ENCODE measurements around the gene A3GALT2. TPM values are rescaled to one million over a fixed set of nuclear protein-coding genes. Genes with fewer than 3 reads are reported as not detected.

A3GALT2 gene
- total RNA-seq, 1 experiment from 2014 or later = not detected

DNA sequence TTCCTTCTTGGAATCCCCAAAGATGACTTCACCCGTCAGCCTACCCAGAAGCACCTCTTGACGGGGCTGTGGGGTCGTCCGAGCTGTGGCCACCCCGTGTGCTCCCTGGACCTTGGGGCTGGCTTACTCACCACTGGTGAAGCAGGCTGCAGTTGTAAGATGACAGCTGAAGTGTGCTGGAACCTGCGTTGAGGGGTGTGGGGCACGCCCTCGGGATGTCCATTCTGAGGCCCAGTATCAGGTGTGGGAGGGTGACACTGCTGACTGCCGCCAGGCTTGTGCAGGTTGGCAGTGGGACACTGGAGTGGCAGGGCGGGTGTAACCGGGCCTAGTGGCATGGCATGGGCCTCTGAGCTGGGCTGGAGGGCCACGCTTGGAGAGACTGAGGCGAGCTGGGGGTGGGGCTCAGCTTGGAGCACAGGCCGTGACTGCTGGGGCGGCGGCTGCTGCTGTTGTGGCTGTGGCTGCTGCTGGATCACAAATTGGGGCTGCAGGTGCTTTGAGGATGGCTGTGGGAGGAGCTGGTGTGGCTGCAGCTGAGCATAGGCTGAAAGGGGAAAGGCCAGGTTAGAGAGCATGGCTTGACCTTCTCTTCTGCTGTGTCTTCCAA lies 33.9 kb upstream of the A3GALT2 start:
- Mint-ChIP-seq H3K27me3 (ENCODE audit: low read depth) (peaks cover 91% of the 10 kb centered on the region), H3K4me3 (no peak overlapping the region), H3K27ac (no peak overlapping the region), H3K9me3 (peaks cover 4% of the 10 kb centered on the region; the same call in 1 of the 2 replicates), H3K4me1 (peaks cover 11% of the 10 kb centered on the region), H3K36me3 (no peaks in the 10 kb centered on the region)
- POLR2A ChIA-PET = no interaction called here
- TF ChIP-seq SOX15 (CRISPR knock-in tag; IDR thresholded peaks at IDR 0.05) = no peak
- no peak for TF ChIP-seq ZNF396 (CRISPR knock-in tag; IDR thresholded peaks at IDR 0.05; ENCODE audit: borderline replicate concordance)
- TF ChIP-seq, protein P1, sequence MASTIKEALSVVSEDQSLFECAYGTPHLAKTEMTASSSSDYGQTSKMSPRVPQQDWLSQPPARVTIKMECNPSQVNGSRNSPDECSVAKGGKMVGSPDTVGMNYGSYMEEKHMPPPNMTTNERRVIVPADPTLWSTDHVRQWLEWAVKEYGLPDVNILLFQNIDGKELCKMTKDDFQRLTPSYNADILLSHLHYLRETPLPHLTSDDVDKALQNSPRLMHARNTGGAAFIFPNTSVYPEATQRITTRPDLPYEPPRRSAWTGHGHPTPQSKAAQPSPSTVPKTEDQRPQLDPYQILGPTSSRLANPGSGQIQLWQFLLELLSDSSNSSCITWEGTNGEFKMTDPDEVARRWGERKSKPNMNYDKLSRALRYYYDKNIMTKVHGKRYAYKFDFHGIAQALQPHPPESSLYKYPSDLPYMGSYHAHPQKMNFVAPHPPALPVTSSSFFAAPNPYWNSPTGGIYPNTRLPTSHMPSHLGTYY (CRISPR knock-in tag; IDR thresholded peaks at IDR 0.05) = no peak
- no peak for TF ChIP-seq ZNF423 (CRISPR knock-in tag; IDR thresholded peaks at IDR 0.05)
- TF ChIP-seq, protein P2, sequence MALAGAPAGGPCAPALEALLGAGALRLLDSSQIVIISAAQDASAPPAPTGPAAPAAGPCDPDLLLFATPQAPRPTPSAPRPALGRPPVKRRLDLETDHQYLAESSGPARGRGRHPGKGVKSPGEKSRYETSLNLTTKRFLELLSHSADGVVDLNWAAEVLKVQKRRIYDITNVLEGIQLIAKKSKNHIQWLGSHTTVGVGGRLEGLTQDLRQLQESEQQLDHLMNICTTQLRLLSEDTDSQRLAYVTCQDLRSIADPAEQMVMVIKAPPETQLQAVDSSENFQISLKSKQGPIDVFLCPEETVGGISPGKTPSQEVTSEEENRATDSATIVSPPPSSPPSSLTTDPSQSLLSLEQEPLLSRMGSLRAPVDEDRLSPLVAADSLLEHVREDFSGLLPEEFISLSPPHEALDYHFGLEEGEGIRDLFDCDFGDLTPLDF (CRISPR knock-in tag; IDR thresholded peaks at IDR 0.05) = no peak
- TF ChIP-seq, protein P3, sequence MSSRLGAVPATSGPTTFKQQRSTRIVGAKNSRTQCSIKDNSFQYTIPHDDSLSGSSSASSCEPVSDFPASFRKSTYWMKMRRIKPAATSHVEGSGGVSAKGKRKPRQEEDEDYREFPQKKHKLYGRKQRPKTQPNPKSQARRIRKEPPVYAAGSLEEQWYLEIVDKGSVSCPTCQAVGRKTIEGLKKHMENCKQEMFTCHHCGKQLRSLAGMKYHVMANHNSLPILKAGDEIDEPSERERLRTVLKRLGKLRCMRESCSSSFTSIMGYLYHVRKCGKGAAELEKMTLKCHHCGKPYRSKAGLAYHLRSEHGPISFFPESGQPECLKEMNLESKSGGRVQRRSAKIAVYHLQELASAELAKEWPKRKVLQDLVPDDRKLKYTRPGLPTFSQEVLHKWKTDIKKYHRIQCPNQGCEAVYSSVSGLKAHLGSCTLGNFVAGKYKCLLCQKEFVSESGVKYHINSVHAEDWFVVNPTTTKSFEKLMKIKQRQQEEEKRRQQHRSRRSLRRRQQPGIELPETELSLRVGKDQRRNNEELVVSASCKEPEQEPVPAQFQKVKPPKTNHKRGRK (CRISPR knock-in tag; IDR thresholded peaks at IDR 0.05; ENCODE audit: borderline replicate concordance) = no peak
- TF ChIP-seq, protein P4, sequence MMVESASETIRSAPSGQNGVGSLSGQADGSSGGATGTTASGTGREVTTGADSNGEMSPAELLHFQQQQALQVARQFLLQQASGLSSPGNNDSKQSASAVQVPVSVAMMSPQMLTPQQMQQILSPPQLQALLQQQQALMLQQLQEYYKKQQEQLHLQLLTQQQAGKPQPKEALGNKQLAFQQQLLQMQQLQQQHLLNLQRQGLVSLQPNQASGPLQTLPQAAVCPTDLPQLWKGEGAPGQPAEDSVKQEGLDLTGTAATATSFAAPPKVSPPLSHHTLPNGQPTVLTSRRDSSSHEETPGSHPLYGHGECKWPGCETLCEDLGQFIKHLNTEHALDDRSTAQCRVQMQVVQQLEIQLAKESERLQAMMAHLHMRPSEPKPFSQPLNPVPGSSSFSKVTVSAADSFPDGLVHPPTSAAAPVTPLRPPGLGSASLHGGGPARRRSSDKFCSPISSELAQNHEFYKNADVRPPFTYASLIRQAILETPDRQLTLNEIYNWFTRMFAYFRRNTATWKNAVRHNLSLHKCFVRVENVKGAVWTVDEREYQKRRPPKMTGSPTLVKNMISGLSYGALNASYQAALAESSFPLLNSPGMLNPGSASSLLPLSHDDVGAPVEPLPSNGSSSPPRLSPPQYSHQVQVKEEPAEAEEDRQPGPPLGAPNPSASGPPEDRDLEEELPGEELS (CRISPR knock-in tag; IDR thresholded peaks at IDR 0.05) = no peak
- TF ChIP-seq ELF4 (CRISPR knock-in tag; IDR thresholded peaks at IDR 0.05; ENCODE audit: low read depth) = no peak
- TF ChIP-seq, protein P5, sequence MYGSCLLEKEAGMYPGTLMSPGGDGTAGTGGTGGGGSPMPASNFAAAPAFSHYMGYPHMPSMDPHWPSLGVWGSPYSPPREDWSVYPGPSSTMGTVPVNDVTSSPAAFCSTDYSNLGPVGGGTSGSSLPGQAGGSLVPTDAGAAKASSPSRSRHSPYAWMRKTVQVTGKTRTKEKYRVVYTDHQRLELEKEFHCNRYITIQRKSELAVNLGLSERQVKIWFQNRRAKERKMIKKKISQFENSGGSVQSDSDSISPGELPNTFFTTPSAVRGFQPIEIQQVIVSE (CRISPR knock-in tag; IDR thresholded peaks at IDR 0.05; ENCODE audit: borderline replicate concordance) = no peak
- DNase-seq (ENCODE audit: low spot score) = no peak
- ATAC-seq = no peak; the same call in 1 of the 2 replicates
- CTCF ChIA-PET = interaction anchor here (0.6 to 0.8 kb wide), 2 partner anchors 59 to 259 kb away, joined by 3 read pairs; no protein-coding TSS in a partner anchor

DNA sequence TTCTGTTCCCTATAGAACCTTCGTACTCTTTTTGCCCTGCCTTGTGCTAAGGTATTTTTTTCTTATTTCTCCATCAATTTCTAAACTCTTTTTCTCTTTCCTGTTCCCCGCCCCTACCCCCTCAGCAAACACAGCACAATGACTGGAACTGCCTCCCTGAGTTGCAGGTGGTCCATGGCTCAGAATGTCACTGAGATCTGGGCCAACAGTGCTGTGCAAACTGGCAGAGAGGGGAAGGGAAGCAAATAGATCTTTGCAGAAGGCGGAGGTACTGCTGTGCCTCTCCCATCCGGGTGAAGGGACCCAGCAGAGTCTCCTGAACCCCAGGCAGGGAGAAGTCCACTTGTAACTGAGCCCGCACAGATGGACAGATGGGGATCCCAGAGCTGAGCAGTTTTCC lies 32.6 kb upstream of the A3GALT2 start:
- TF ChIP-seq, protein P1 (CRISPR knock-in tag; IDR thresholded peaks at IDR 0.05) = no peak
- TF ChIP-seq, protein P2 (CRISPR knock-in tag; IDR thresholded peaks at IDR 0.05) = no peak
- TF ChIP-seq, protein P6, sequence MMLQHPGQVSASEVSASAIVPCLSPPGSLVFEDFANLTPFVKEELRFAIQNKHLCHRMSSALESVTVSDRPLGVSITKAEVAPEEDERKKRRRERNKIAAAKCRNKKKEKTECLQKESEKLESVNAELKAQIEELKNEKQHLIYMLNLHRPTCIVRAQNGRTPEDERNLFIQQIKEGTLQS (CRISPR knock-in tag; conservative IDR thresholded peaks at IDR 0.05) = no peak
- TF ChIP-seq, protein P7, sequence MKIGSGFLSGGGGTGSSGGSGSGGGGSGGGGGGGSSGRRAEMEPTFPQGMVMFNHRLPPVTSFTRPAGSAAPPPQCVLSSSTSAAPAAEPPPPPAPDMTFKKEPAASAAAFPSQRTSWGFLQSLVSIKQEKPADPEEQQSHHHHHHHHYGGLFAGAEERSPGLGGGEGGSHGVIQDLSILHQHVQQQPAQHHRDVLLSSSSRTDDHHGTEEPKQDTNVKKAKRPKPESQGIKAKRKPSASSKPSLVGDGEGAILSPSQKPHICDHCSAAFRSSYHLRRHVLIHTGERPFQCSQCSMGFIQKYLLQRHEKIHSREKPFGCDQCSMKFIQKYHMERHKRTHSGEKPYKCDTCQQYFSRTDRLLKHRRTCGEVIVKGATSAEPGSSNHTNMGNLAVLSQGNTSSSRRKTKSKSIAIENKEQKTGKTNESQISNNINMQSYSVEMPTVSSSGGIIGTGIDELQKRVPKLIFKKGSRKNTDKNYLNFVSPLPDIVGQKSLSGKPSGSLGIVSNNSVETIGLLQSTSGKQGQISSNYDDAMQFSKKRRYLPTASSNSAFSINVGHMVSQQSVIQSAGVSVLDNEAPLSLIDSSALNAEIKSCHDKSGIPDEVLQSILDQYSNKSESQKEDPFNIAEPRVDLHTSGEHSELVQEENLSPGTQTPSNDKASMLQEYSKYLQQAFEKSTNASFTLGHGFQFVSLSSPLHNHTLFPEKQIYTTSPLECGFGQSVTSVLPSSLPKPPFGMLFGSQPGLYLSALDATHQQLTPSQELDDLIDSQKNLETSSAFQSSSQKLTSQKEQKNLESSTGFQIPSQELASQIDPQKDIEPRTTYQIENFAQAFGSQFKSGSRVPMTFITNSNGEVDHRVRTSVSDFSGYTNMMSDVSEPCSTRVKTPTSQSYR (CRISPR knock-in tag; IDR thresholded peaks at IDR 0.05) = no peak
- TF ChIP-seq, protein P8, sequence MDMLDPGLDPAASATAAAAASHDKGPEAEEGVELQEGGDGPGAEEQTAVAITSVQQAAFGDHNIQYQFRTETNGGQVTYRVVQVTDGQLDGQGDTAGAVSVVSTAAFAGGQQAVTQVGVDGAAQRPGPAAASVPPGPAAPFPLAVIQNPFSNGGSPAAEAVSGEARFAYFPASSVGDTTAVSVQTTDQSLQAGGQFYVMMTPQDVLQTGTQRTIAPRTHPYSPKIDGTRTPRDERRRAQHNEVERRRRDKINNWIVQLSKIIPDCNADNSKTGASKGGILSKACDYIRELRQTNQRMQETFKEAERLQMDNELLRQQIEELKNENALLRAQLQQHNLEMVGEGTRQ (CRISPR knock-in tag; IDR thresholded peaks at IDR 0.05) = no peak
- TF ChIP-seq JUN (CRISPR knock-in tag; IDR thresholded peaks at IDR 0.05) = no peak
- TF ChIP-seq, protein P5 (CRISPR knock-in tag; IDR thresholded peaks at IDR 0.05; ENCODE audit: borderline replicate concordance) = no peak
- ChIA-PET POLR2A (no interaction called here), CTCF (no interaction called here)
- Mint-ChIP-seq H3K4me3 (no peak overlapping the region), H3K9me3 (peaks cover 4% of the 10 kb centered on the region; the same call in 1 of the 2 replicates), H3K4me1 (peaks cover 16% of the 10 kb centered on the region), H3K36me3 (no peaks in the 10 kb centered on the region), H3K27ac (no peak overlapping the region), H3K27me3 (ENCODE audit: low read depth) (peaks cover 85% of the 10 kb centered on the region)
- ATAC-seq (no peak), DNase-seq (ENCODE audit: low spot score) (no peak)

All from WTC11 (cell line).